ENCODE results near the gene MSH6.

Gene MSH6

DNA sequence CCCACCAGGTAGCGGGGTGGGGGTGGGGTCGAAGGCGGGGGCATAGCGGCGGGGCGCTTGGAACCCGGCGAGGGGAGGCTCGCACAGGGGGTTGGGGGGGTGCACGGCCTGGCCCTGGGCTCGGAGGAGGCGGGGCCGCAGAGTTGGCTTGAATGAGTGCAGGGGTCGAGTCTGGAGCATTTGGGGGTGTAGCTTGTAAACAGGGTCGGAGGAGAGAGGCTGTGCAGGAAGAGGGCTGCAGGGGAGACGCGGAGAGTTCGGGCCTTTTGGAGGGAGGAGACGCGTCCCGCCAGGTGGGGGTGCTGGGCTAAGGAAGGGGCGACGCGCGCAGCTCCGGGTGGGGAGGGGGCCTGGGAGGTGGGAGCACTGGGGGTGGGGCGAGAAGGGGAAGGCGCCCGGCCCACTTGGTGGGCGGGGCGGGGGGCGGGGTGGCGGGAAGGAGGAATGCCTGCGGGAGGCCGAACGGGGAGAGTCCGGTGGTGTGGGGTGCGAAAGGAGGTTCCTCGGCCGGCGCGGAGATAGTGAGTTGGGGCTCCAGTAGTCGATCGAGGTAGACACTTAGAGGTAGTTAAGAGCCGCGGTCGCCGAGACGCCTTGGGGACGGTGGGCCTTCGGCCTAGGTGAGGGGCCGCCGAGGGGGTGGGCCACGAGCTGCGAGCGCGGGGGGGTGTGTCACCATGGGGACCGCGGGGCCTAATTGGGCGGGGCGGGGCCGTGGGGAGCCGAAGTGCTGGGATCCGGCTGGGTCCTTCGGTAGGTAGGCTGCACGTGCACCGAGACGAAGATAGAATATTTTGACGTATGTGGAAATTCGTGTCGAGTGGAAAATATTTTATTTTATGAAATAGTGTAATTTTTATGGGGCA, 774 bp downstream of the MSH6 start:
- no peak for DNase-seq

DNA sequence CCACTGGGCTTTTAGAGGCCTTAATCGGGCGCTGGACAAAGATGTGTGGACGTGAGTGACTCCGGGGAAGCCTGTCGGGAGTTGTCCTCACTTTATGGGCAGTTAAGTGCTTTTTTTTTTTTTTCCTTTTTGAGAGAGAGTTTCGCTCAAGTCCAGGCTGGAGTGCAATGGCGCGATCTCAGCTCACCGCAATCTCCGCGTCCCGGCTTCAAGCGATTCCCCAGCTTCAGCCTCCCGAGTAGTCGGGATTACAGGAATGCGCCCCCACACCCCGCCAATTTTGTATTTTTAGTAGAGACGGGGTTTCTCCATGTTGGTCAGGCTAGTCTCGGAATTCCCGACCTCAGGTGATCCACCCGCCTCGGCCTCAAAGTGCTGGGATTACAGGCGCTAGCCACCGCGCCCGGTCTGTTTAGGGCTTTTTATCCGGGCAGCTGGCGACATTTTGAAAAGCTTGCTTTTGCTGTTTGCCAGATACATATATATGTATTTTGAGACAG, 1.5 kb downstream of the MSH6 start:
- DNase-seq, result no peak

DNA sequence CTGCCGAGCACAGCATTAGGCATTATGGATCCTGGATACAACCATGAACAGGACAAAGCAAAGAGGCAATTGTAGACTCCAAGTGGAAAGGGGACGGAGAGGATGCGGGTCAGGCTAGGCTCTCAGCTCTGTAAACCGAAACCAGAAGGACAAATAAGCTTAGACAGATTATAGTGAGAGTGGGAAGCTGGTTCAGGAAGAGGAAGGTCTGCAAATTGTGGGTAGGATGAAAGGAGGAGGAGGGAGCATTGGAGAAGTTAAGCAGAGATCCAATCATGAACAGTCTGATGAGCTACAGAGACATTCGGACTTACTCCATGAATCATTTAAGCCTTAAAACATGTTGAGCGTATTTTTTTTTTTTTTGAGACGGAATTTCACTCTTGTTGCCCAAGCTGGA, 3.0 kb downstream of the MSH6 start:
- no peak for DNase-seq

DNA sequence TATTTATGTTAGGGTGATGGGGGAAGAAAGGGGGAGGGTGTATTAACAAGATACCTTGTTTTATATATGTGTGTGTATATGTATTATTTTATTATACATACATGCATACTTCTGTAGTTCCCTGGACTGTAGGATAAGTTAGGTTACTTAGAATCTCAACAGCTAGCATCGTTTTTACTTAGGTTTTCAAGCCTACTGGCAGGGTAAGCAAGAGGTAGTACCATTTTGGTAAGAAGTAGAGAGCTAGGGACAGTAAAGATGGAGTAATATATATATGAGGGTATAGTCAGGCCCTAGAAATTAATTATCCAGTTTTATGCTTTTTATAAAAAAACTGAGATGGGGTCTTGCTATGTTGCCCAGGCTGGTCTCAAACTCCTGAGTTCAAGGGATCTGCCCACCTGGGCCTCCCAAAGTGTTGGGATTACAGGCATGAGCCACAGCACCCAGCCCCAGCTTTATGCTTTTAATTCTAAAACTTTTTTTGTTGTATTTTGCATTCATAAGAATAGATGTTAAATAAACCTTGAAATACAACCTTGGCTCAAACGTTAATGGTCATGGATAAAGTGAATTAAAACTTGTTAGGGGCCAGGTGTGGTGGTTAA, 13.2 kb downstream of the MSH6 start:
- DNase-seq, result no peak

DNA sequence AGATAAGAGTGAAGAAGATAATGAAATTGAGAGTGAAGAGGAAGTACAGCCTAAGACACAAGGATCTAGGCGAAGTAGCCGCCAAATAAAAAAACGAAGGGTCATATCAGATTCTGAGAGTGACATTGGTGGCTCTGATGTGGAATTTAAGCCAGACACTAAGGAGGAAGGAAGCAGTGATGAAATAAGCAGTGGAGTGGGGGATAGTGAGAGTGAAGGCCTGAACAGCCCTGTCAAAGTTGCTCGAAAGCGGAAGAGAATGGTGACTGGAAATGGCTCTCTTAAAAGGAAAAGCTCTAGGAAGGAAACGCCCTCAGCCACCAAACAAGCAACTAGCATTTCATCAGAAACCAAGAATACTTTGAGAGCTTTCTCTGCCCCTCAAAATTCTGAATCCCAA, 15.7 kb downstream of the MSH6 start:
- no peak for DNase-seq

DNA sequence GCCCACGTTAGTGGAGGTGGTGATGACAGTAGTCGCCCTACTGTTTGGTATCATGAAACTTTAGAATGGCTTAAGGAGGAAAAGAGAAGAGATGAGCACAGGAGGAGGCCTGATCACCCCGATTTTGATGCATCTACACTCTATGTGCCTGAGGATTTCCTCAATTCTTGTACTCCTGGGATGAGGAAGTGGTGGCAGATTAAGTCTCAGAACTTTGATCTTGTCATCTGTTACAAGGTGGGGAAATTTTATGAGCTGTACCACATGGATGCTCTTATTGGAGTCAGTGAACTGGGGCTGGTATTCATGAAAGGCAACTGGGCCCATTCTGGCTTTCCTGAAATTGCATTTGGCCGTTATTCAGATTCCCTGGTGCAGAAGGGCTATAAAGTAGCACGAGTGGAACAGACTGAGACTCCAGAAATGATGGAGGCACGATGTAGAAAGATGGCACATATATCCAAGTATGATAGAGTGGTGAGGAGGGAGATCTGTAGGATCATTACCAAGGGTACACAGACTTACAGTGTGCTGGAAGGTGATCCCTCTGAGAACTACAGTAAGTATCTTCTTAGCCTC, 16.2 kb downstream of the MSH6 start:
- no peak for DNase-seq

DNA sequence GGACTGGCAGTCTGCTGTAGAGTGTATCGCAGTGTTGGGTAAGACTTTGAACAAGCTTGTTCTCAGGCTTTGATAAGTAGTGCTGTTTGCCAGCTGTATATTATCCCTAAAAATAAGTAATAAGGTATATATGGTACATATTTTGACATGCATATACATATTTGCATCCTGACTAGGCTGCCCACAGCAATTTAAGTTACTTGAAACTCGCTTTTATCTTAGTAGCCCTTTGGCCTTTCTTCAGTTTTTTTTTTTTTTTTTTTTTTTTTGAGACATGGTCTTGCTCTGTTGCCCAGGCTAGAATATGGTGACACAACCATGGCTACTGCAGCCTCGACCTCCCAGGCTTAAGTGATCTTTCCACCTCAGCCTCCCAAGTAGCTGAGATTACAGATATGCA, 18.2 kb downstream of the MSH6 start:
- DNase-seq, result no peak

DNA sequence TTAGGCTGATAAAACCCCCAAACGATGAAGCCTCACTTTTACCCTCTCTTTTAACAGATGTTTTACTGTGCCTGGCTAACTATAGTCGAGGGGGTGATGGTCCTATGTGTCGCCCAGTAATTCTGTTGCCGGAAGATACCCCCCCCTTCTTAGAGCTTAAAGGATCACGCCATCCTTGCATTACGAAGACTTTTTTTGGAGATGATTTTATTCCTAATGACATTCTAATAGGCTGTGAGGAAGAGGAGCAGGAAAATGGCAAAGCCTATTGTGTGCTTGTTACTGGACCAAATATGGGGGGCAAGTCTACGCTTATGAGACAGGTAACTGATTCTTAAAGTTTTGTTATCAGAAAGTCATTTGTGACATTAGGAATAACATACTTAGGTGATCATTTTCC, 20.4 kb downstream of the MSH6 start:
- no peak for DNase-seq

DNA sequence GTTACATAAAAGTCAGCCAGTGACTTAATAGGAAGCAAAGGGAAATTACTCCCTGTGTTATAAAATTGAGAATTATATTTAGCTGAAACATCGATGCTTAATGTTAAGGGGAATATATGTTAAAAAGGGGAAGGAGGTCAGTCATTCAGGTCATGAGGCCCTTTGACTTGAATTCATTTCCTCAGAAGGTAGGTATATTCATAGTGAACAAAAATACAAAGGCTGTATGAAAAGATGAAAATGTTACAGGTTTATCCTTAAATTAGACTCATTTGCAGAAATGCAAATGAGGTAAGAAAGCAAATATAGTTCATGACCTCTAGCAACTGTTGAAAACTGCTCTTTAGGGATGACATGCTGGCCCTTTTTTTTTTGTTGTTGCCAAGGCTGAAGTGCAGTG, 20.8 kb downstream of the MSH6 start:
- no peak for DNase-seq

DNA sequence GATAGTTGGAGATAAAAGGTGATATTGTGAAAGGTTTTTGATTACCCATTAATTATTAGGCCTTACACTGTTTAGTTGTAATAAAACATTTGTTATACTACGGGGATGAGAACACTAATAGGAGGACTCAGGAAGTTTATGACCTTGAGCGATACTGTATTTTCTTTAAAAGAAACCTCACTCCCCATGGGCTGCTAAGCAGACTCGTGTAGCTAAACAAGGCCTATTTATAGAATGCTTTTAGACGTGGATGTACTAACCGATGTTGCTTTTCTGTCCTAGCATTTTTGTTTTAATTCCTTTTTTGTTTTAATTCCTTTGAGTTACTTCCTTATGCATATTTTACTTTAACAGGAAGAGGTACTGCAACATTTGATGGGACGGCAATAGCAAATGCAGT, 22.9 kb downstream of the MSH6 start:
- DNase-seq, result no peak

DNA sequence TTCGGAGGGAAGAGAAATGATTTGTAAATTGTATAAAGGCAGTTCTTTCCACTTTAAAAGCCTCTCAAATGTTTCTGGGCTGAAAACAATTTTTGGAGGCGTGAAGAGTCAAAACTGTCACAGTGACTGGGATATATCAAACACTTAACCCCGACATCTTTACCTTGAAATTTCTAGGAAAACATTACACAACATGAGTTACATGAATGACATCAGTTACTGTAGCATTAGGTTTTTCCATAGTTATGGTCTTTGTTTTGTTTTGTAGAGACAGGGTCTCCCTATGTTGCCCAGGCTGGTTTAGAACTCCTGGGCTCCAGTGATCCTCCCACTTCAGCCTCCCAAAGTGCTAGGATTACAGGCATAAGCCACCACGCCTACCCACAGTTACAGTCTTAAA, 25.7 kb downstream of the MSH6 start:
- DNase-seq, result no peak

DNA sequence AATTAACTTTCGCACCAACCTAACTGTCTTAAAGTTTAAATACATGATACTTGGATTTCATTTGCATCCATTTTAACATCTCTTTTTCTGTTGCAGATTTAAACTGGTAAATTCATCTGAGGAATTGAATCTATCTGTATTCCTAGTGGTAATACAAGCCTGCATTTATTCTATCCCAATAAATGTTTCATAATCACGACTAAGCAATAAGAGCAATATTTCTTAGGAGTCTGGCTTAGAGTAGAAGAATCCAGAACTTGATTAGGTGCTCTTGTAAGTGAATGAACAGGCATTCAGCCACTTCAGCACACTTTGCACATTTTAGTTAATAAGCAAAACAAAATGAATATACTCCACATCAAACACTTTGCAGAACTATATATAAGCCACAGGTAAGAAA, 27.0 kb downstream of the MSH6 start:
- no peak for DNase-seq

DNA sequence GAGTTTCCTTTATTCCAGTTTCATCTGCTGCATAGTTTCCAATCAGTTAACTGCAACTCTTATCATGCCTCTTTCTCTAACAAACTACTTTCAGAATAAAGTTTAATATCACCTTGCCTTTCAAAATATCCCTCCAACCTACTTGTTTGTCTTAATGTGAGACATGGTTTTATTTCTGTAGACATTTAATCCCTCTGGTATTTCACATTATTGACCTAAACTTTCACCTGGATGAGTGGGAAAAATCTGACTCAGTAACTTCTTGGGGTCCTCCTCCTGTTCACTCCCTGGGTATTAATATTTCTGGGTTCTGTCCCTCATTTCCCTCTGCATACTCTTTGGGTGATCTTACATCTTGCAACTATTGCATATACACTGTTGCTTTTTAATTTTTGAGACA, 27.9 kb downstream of the MSH6 start:
- no peak for DNase-seq

DNA sequence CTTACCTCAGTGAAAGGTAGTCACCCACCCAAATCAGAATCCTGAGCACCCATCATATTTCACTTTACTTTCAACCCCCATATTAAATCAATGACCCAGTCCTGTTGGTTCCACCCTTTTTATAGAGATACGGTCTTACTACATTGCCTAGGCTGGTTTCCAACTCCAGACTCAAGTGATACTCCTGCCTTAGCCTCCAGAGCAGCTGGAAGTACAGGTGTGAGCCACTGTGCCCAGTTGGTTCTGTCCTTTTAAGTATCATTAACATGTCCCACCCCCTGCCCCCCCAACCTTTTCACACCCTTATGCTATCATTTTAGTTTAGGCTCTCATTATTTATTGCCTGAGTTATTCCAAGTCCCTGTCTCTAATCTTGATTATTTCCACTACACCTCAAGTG, 28.7 kb downstream of the MSH6 start:
- DNase-seq, result no peak

DNA sequence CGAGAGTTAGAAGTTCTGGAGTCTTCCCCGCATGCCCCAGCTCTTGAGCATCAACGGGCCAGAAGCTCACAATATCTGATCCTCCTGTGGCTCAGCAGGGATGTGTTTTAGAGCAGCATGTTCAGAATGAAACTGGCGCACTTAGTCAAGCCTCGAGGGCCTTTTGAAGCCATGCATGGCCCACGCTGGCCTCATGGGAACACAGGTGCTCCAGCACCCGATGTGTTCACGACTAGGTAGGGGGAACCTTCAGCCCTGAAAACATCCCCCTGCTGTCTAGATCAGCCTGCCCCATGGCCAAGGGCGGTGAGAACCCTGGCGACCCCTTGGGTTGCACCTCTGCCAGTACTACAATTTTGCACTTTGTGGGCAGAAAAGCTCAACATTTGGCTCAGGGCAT, 32.8 kb downstream of the MSH6 start:
- no peak for DNase-seq

DNA sequence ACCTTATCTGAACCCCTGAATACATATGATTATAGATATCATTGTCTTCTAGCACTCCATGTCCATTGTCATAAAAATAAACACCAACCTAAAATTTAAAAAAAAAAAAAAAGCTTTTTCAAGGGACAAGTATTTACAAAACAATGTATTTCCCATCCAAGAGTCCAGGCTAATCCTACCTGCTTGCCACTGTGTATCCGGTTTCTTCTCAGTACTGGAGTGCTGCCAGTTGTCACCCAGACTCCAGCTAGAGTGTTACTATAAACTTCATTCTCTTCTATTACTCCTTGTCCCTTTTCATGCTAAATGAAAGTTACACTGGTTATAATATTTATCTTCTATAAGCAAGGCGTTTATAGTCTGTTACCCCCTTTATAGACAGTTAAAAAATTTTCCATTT, 35.8 kb downstream of the MSH6 start:
- no peak for DNase-seq

DNA sequence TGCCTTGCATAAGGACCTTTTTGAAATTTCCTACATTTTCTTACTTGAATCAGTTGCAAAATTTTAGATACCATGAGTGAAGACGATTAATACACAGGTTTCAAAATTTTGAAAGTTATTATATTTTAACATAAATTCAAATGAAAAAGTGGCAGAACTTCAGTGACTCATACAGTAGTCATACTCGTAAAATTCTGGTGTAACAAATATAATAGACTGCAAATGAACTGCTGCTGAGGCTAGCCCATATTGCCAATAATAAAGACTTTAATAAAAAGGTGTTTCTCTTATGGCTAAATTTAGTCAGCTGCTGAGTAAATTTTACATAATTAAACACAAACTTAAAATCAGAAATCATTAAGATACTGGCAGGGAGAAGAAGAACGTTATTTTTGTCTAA, 36.9 kb downstream of the MSH6 start:
- no peak for DNase-seq

DNA sequence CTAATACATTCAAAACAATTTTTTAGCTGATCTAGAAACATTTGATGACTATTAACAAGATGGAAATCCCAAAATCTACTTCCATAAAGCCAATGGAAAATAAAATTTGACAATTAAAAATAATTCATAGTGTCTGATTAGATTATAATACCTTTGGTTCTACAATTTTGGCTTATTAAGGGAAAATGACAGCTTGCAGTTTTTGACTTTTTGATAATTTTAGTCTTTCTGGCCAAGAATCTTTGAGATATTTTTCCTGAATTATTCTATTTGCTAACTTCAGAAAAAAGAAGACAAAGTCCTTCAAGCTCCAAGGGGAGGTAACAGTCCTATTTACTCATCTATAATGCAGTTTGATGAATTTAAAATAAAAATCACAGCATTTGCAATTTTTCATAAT, 39.6 kb downstream of the MSH6 start:
- DNase-seq, result no peak

DNA sequence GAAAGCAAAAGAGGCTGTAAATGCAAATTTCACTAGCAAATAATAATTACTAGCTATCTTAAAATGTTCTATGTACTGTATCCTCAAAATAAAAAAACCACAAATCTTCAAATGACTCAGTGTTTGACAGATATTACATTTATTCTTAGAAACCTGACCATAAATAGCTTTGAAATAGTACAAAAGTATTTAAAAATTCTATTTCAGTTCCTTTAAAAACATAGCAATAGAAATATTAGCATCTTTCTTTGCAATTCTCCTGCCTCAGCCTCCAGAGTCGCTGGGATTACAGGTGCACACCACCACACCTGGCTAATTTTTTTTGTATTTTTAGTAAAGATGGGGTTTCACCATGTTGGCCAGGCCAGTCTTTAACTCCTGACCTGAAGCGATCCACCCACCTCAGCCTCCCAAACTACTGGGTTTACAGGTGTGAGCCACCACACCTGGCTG, 50.6 kb downstream of the MSH6 start:
- DNase-seq, result no peak

DNA sequence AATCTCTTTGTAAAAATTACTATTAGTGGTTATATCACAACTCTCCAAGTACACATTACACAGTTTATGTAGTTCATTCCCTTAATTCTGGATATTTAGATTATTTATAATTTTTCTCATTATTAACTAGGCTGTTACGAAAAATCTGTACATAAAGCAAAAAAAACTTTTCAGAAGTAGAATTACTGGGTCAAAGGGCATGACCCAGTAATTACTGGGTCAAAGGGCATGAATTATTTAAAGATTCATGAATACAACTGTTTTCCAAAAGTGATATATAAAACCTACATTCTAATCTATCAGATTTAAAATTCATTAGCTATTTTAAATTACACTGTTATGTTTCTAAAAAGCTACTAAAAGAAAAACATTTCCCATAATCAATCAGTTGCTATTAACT, 55.3 kb downstream of the MSH6 start:
- no peak for DNase-seq

DNA sequence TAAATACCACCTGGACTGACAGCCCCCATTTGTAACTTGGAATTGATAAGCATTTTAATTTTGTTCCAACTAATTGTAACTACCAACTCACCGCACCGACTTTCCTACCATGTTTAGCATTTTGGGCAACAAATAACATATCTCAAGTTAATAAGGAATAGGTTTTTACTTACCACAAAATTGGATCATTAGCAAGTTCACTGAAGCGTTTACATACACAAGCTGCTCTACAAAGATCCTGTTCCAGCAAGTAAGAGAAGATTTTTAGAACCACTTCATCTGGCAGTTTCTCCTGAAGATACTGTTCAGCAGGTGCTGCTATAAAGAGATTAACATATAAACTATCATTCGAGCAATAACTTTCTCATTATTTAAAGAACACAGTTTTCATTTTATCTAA, 55.7 kb downstream of the MSH6 start:
- no peak for DNase-seq

DNA sequence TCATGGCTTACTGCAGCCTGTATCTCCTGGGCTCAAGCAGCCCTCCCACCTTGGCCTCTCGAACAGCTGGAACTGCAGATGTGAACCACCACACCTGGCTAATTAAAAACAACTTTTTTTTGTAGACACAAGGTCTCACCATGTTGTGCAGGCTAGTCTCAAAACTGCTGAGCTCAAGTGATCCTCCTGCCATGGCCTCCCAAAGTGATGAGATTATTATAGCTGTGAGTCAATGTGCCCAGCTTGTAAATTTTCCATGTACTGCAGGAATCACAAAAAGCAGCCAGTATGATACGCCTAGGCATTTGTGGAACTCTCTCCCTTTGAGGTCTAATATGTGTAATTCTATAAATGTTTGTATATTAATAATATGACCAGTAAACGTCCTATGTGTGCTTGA, 59.9 kb downstream of the MSH6 start:
- no peak for DNase-seq

DNA sequence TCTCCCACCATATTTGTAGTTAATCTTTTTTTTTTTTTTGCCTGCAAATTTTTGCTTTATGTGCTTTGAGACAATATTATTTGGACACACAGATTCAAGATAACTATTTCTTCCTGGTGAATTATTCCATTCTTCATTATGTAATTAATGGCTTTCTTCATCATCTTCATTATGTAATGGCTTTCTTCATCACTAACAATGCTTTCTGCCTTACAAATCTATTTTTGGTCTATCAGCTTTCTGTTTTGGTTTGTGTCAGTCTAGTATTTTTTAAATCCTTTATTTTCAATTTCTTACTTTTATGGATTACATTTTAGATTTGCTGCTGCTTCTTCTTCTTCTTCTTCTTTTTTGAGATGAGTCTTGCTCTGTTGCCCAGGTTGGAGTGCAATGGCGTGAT, 60.5 kb downstream of the MSH6 start:
- no peak for DNase-seq

DNA sequence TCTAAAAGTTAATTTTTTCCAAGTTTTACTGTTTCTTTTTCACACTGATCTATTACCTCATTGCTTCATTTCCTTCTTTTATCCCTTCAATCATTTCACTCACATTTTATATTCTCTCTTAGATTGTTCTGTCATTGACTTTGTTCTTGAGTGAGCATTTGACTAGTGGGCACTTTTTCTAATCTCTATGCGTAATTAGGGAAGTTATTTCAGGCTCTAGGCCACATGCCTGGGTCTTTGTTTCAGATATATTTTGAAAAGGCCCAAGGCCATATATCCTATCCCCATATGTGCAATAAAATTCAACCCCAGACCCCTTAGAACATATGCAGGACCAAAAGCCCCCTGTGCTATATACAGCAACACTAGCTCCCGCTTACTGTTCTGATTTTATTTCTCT, 61.2 kb downstream of the MSH6 start:
- DNase-seq, result no peak

Data from cortex of kidney (tissue), 1 donor.